Stomach (tissue), 9 donors: ENCODE measurements around the gene HSD3B1. TPM values are rescaled to one million over a fixed set of nuclear protein-coding genes. Genes with fewer than 3 reads are reported as not detected.

Experiments
- DNase-seq, 2 donors: peaks; one replicate each; pipeline versions ENCODE4 v3.0.0 to v3.0.0-alpha.2; 2013 to 2019
- H3K27ac ChIP-seq, 5 donors: fragments of 200-600 bp in 4 of 5; sonication (generic) in 4 of 5; one replicate each; pipeline ENCODE4 v1.5.1; 2013 to 2019; ENCODE audit warnings: mild to moderate bottlenecking in 1 of 5, moderate library complexity in 1 of 5
- H3K27me3 ChIP-seq, 3 donors: fragments of 200-600 bp; sonication (generic); one replicate each; pipeline ENCODE4 v1.5.1; 2017 to 2019; ENCODE audit warnings: mixed run types in 1 of 3
- H3K36me3 ChIP-seq, 4 donors: fragments of 200-600 bp; sonication (generic); 1 replicate in 3 of 4; 2 replicates in 1 of 4; pipeline ENCODE4 v1.5.1; 2016 to 2019
- H3K4me1 ChIP-seq, 4 donors: fragments of 200-600 bp; sonication (generic); one replicate each; pipeline ENCODE4 v1.5.1; 2016 to 2019
- H3K4me3 ChIP-seq, 4 donors: fragments of 200-600 bp; sonication (generic) in 3 of 4; one replicate each; pipeline ENCODE4 v1.5.1; 2016 to 2019; ENCODE audit warnings: mild to moderate bottlenecking in 1 of 4
- H3K9me3 ChIP-seq, 4 donors: fragments of 200-600 bp; sonication (generic); one replicate each; pipeline ENCODE4 v1.5.1; 2016 to 2019
- EP300 ChIP-seq: sonication (generic); formaldehyde crosslinking; IDR thresholded peaks from one replicate; pipeline ENCODE4 v1.6.1; 2017; ENCODE audit warnings: antibody characterized with exemption
- POLR2A ChIP-seq, 4 donors: fragments of 450-650 bp; IDR thresholded peaks; one replicate each; pipeline ENCODE4 v1.6.1; 2016; ENCODE audit warnings: antibody characterized with exemption in 4 of 4, control low read depth in 2 of 4, mild to moderate bottlenecking in 1 of 4, moderate library complexity in 1 of 4
- POLR2AphosphoS5 ChIP-seq, 3 donors: sonication (generic); formaldehyde crosslinking; IDR thresholded peaks; one replicate each; pipeline ENCODE4 v1.6.1; 2016; ENCODE audit warnings: antibody characterized with exemption in 3 of 3
- WGBS, 5 donors: extraction: QIAGEN DNeasy Blood & Tissue Kit in 3 of 5; methylation state at CpG; one replicate each; pipeline versions ENCODE4 v1.1.5 to v1.1.7; 2013 to 2018; 5-methylcytosine and 5-hydroxymethylcytosine counted together
- intact Hi-C: fragments of 100-400 bp; cut with DNase I; formaldehyde crosslinking; loops from one replicate; pipeline ENCODE4 v1.15.1; 2023; ENCODE audit warnings: low total_unique reads
- polyA plus RNA-seq, 3 donors: library from polyadenylated mRNA; stranded (reverse); fragments of 200-250 nt; gene quantifications; one replicate each; pipeline ENCODE4 v1.2.3, GENCODE V29; 2013
- total RNA-seq, 5 donors: library from RNA; depleted of rRNA; stranded (reverse); fragments of >200 nt; gene quantifications; one replicate each; pipeline versions ENCODE4 v1.1.0 to v1.2.3, GENCODE V29; 2014 to 2016
- TF ChIP-seq, protein P1 (sequence below), 7 experiments: fragments of 450-650 bp in 4 of 7; fragments of 200-600 bp in 3 of 7; sonication (generic) in 3 of 7; IDR thresholded peaks; one replicate each; pipeline ENCODE4 v1.5.1; 2016 to 2019; ENCODE audit warnings: antibody characterized with exemption in 7 of 7, control low read depth in 2 of 7, mild to moderate bottlenecking in 1 of 7
- donor health status: healthy with polysubstance abuse.
- donor health status: Bipolar disorder and iron deficiency.
- donor health status: healthy.

HSD3B1 gene
- total and polyA plus RNA-seq, 8 donors, result not detected

DNA sequence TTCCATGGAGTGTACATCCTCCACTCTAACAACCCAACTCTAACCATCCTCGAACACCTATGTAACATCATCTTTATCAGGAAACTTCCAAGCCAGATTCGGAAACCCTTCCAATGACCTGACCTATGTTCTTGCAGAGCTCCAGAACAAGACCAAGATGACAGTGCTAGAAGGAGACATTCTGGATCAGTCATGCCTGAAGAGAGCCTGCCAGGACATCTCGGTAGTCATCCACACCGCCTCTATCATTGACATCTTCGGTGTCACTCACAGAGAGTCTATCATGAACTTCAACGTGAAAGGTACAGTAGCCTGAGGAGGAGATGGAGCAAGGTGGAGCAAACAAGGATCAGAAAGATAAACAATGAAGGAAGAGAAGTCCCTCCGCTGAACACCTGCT is 36.1 kb upstream of the HSD3B1 start:
- Histone ChIP-seq H3K9me3 (no peaks in the 10 kb centered on the region), H3K27ac (no peak overlapping the region)
- TF ChIP-seq, protein P1, sequence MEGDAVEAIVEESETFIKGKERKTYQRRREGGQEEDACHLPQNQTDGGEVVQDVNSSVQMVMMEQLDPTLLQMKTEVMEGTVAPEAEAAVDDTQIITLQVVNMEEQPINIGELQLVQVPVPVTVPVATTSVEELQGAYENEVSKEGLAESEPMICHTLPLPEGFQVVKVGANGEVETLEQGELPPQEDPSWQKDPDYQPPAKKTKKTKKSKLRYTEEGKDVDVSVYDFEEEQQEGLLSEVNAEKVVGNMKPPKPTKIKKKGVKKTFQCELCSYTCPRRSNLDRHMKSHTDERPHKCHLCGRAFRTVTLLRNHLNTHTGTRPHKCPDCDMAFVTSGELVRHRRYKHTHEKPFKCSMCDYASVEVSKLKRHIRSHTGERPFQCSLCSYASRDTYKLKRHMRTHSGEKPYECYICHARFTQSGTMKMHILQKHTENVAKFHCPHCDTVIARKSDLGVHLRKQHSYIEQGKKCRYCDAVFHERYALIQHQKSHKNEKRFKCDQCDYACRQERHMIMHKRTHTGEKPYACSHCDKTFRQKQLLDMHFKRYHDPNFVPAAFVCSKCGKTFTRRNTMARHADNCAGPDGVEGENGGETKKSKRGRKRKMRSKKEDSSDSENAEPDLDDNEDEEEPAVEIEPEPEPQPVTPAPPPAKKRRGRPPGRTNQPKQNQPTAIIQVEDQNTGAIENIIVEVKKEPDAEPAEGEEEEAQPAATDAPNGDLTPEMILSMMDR (IDR thresholded peaks at IDR 0.05), result no peak
- TF ChIP-seq POLR2AphosphoS5 (IDR thresholded peaks at IDR 0.05), result no peak
- no peak for TF ChIP-seq EP300
- TF ChIP-seq POLR2A (IDR thresholded peaks at IDR 0.05), result no peak

DNA sequence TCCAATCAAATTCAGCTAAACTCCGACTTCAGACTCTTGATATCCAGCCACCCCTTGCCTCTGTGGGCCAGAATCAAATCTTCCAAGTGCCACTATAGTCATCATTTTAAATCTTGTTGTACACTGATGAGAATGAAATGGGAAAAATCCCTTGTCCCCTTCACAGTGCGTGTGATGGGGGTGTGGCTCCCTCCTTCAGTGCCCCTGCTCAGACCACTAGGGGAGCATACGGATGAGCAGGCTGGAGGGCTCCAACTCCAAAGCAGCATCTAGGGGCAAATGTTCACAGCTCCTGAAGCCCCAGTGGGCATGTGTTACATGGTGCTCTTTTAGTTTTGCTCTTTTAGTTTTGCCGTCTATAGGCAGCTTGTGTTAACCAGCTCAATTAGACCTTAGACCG is 35.4 kb upstream of the HSD3B1 start:
- WGBS, 5 donors, result 76 to 90% (median 85%) methylated on average over 5 of the region's 5 CpGs
- Histone ChIP-seq H3K9me3 (no peaks in the 10 kb centered on the region), H3K36me3 (no peaks in the 10 kb centered on the region), H3K27me3 (no peaks in the 10 kb centered on the region), H3K4me3 (no peak overlapping the region), H3K27ac (no peak overlapping the region), H3K4me1 (no peaks in the 10 kb centered on the region)
- no peak for DNase-seq
- intact Hi-C loops, result no loop called here
- TF ChIP-seq EP300 (no peak), POLR2AphosphoS5 (IDR thresholded peaks at IDR 0.05) (no peak)

More for the DNA sequence above, 36.1 kb upstream of the HSD3B1 start:
- 86 to 90% (median 87%) methylated on average over 7 of the region's 7 CpGs for WGBS, 5 donors
- Histone ChIP-seq H3K4me3 (no peak overlapping the region), H3K27me3 (no peaks in the 10 kb centered on the region), H3K4me1 (no peaks in the 10 kb centered on the region), H3K36me3 (no peaks in the 10 kb centered on the region)
- intact Hi-C loops, result no loop called here
- no peak for DNase-seq

DNA sequence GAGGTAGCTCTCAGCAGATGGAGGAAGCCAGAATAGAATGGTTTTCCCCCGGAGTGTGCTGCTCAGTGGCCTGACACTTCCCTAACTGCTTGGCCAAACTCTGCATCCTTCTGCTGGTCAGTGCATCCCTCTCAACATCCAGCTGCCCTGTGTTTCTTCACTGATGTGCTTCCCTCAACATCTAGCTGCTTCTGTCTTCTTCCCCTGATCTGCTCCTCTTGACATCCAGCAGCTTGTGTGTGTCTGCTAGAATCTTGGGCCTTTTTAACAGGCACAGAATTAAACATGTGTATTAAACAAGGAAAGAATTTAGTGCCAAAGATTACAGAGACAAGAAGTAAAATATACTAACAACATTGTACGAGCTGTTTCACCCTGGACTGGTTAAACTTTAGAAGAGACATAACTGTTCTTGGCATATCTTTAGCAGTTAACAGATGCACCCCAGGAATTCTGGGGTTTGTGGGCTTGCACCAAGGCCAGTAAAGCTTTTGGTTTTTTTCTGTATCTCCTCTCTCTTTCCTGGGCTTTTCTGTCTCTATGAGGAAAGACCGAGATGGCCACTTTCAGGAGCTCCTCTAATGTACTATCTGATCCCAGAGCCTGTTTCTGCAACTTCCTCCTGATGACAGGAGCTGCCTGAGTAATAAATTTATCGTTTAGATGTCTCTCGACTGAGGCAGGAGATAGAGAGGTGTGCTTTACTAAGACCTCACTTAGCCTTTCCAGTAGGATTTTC is 34.8 kb upstream of the HSD3B1 start:
- Histone ChIP-seq H3K27me3 (no peaks in the 10 kb centered on the region), H3K27ac (no peak overlapping the region), H3K4me1 (no peaks in the 10 kb centered on the region), H3K4me3 (no peak overlapping the region), H3K9me3 (no peaks in the 10 kb centered on the region), H3K36me3 (no peaks in the 10 kb centered on the region)
- intact Hi-C loops, result no loop called here
- TF ChIP-seq POLR2A (IDR thresholded peaks at IDR 0.05), result no peak
- no peak for TF ChIP-seq POLR2AphosphoS5 (IDR thresholded peaks at IDR 0.05)
- TF ChIP-seq, protein P1 (IDR thresholded peaks at IDR 0.05), result no peak
- TF ChIP-seq EP300, result no peak
- 46 to 50% (median 47%) methylated on average over 5 of the region's 5 CpGs for WGBS, 5 donors
- peak in 1 of 2 donors; percentile 38 for DNase-seq

DNA sequence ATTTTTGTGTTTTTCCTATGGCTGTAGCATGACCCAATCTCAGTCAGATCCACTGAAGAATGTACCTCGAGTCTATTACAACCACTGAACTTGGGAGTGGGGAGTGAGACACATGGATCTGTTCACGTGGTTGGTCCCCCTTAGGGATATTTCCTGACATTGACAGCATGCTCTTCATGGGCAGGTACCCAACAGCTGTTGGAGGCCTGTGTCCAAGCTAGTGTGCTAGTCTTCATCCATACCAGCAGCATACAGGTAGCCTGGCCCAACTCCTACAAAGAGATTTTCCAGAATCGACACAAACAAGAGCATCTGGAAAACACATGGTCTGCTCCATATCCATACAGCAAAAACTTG is 34.2 kb upstream of the HSD3B1 start:
- H3K27ac ChIP-seq, result no peak overlapping the region
- no peaks in the 10 kb centered on the region for H3K27me3 ChIP-seq
- no peaks in the 10 kb centered on the region for H3K9me3 ChIP-seq
- intact Hi-C loops, result no loop called here
- WGBS, 5 donors, result 44 to 59% (median 53%) methylated on average over 3 of the region's 3 CpGs
- no peak for DNase-seq
- H3K4me1 ChIP-seq, result no peaks in the 10 kb centered on the region
- H3K36me3 ChIP-seq, result no peaks in the 10 kb centered on the region
- no peak for TF ChIP-seq POLR2AphosphoS5 (IDR thresholded peaks at IDR 0.05)
- TF ChIP-seq POLR2A (IDR thresholded peaks at IDR 0.05), result no peak
- TF ChIP-seq, protein P1 (IDR thresholded peaks at IDR 0.05), result no peak
- no peak for TF ChIP-seq EP300
- H3K4me3 ChIP-seq, result no peak overlapping the region

DNA sequence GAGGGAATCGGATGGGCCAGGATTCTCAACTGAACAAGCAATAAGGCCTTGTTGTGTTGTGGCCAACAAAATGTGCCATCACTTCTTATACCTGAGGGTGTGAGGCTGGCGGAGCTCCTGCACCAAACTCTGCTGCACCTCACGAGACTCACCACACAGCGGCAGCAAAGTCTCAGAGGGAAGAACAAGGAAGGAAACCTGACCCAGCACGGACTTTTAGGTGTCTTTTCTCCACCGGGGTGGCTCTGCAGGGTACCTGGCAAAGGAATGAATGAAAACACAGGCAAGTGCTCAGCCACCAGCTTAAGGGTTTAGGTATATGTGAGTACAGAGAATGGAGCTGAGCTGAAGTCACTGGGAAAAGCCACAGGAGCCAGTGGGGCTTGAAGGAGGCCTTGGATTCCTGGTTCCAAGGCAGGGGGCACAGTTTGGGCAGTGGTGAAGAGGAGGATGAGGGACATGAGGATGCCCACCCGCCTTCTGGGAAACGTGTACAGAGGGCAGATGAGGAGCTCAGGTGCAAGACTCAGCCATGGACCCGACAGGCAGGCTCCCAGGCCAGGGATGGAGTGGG is 31.1 kb upstream of the HSD3B1 start:
- H3K9me3 ChIP-seq, result no peaks in the 10 kb centered on the region
- intact Hi-C loops, result no loop called here
- DNase-seq, result peak; percentile 69 to 81
- no peak overlapping the region for H3K4me3 ChIP-seq
- H3K27me3 ChIP-seq, result no peaks in the 10 kb centered on the region
- WGBS, 5 donors, result 27 to 43% (median 30%) methylated on average over 9 of the region's 9 CpGs
- TF ChIP-seq, protein P1 (IDR thresholded peaks at IDR 0.05), result peak in 5 of 7 experiments; percentile 15 to 54 (median 32)
- TF ChIP-seq POLR2AphosphoS5 (IDR thresholded peaks at IDR 0.05) (no peak), EP300 (no peak), POLR2A (IDR thresholded peaks at IDR 0.05) (no peak)
- no peak overlapping the region for H3K27ac ChIP-seq
- H3K4me1 ChIP-seq, result no peaks in the 10 kb centered on the region
- no peaks in the 10 kb centered on the region for H3K36me3 ChIP-seq
